Neural cell (in vitro differentiated cells): ENCODE data around the gene SLC13A3. TPM values are rescaled to one million over a fixed set of nuclear protein-coding genes. Genes with fewer than 3 reads are reported as not detected.

ENCODE experiments used
- H2AFZ ChIP-seq: fragments of 200-600, 300-800 bp; sonication (generic), shearing (Covaris generic); 2 replicates; pipeline ENCODE4 v1.6.0; 2014; ENCODE audit warnings: low read depth, mild to moderate bottlenecking, antibody characterized with exemption, low read length, moderate library complexity
- H3F3A ChIP-seq: fragments of 200-600 bp; shearing (Covaris generic); 2 replicates; pipeline ENCODE4 v1.6.1; 2016; ENCODE audit warnings: mild to moderate bottlenecking, moderate library complexity, mixed read lengths, antibody characterized with exemption, low read length; ENCODE audit not compliant: insufficient read depth, poor library complexity, severe bottlenecking
- H3K27ac ChIP-seq: fragments of 200-600, 300-800 bp; sonication (generic), shearing (Covaris generic); 2 replicates; pipeline ENCODE4 v1.5.1; 2014; ENCODE audit warnings: mild to moderate bottlenecking, low read length, moderate library complexity
- H3K27me3 ChIP-seq: fragments of 300-800, 200-600 bp; sonication (generic), shearing (Covaris generic); 2 replicates; pipeline ENCODE4 v1.6.0; 2014; ENCODE audit warnings: mild to moderate bottlenecking, low read depth, low read length, moderate library complexity; ENCODE audit not compliant: insufficient read depth
- H3K36me3 ChIP-seq: fragments of 300-800, 200-600 bp; sonication (generic), shearing (Covaris generic); 2 replicates; pipeline ENCODE4 v1.5.1; 2014; ENCODE audit warnings: mild to moderate bottlenecking, antibody characterized with exemption, low read length, moderate library complexity; ENCODE audit not compliant: insufficient read depth
- H3K4me2 ChIP-seq: fragments of 300-800, 200-600 bp; sonication (generic), shearing (Covaris generic); 2 replicates; pipeline ENCODE4 v1.6.0; 2014; ENCODE audit warnings: mild to moderate bottlenecking, low read length
- H3K4me3 ChIP-seq: fragments of 300-800, 200-600 bp; sonication (generic), shearing (Covaris generic); 2 replicates; pipeline ENCODE4 v1.5.1; 2014; ENCODE audit warnings: mild to moderate bottlenecking, low read length, moderate library complexity
- H3K79me2 ChIP-seq: fragments of 200-600 bp; shearing (Covaris generic); replicated peaks from 2 replicates; pipeline ENCODE4 v1.6.0; 2014; ENCODE audit warnings: mild to moderate bottlenecking, low read length, moderate library complexity; ENCODE audit not compliant: insufficient read depth
- H3K9ac ChIP-seq: fragments of 300-800, 200-600 bp; sonication (generic), shearing (Covaris generic); 2 replicates; pipeline ENCODE4 v1.6.1; 2016; ENCODE audit warnings: mild to moderate bottlenecking, low read length, mixed read lengths
- H3K9me2 ChIP-seq: fragments of 200-600 bp; shearing (Covaris generic); 2 replicates; pipeline ENCODE4 v1.6.1; 2016; ENCODE audit warnings: mild to moderate bottlenecking, low read length, mixed read lengths; ENCODE audit not compliant: insufficient read depth
- H3K9me3 ChIP-seq: fragments of 200-600, 300-800 bp; sonication (generic), shearing (Covaris generic); 2 replicates; pipeline ENCODE4 v1.6.1; 2016; ENCODE audit warnings: mild to moderate bottlenecking, mixed run types, low read length, moderate library complexity, mixed read lengths
- H4K20me1 ChIP-seq: fragments of 200-600 bp; shearing (Covaris generic); 2 replicates; pipeline ENCODE4 v1.6.1; 2016; ENCODE audit warnings: mild to moderate bottlenecking, mixed run types; ENCODE audit not compliant: insufficient read depth
- CTCF ChIP-seq: fragments of 450-650 bp; IDR thresholded peaks from 2 replicates; pipeline ENCODE4 v1.5.1; 2014; ENCODE audit warnings: antibody characterized with exemption, mild to moderate bottlenecking, moderate library complexity; ENCODE audit not compliant: poor library complexity, severe bottlenecking
- EP300 ChIP-seq: fragments of 450-650 bp; conservative IDR thresholded peaks from 2 replicates; pipeline ENCODE4 v1.6.1; 2014; ENCODE audit warnings: antibody characterized with exemption, mild to moderate bottlenecking, moderate library complexity; ENCODE audit not compliant: poor library complexity, severe bottlenecking
- EZH2 ChIP-seq: fragments of 200-600, 300-800 bp; shearing (Covaris generic), sonication (generic); IDR thresholded peaks from 2 replicates; pipeline ENCODE4 v1.6.1; 2014; ENCODE audit warnings: antibody characterized with exemption, low read length, borderline replicate concordance, mild to moderate bottlenecking; ENCODE audit not compliant: insufficient read depth, poor library complexity, severe bottlenecking
- MXI1 ChIP-seq: fragments of 450-650 bp; conservative IDR thresholded peaks from 2 replicates; pipeline ENCODE4 v1.6.1; 2014; ENCODE audit warnings: antibody characterized with exemption, mild to moderate bottlenecking; ENCODE audit not compliant: poor library complexity, severe bottlenecking
- POLR2AphosphoS5 ChIP-seq: IDR thresholded peaks from 2 replicates; pipeline ENCODE4 v1.6.1; 2012
- RAD21 ChIP-seq: fragments of 450-650 bp; conservative IDR thresholded peaks from 2 replicates; pipeline ENCODE4 v1.6.1; 2014; ENCODE audit warnings: antibody characterized with exemption, mild to moderate bottlenecking, moderate library complexity
- REST ChIP-seq: IDR thresholded peaks from 2 replicates; pipeline ENCODE4 v1.6.1; 2012; ENCODE audit warnings: borderline replicate concordance
- SMC3 ChIP-seq: fragments of 450-650 bp; conservative IDR thresholded peaks from 2 replicates; pipeline ENCODE4 v1.6.1; 2014; ENCODE audit warnings: antibody characterized with exemption, mild to moderate bottlenecking, moderate library complexity; ENCODE audit not compliant: poor library complexity
- TAF1 ChIP-seq: IDR thresholded peaks from 2 replicates; pipeline ENCODE4 v1.6.1; 2012; ENCODE audit warnings: low read depth
- polyA plus RNA-seq: library from polyadenylated mRNA; depleted of rRNA; stranded (reverse); fragments of >200 nt; gene quantifications from 2 replicates; pipeline ENCODE4 v1.2.3, GENCODE V29; 2014

SLC13A3 gene
- polyA plus RNA-seq, 1 donor from 2014 or later: 5.5 TPM

GRCh38 chr20:46548688-46549087 is 102.6 kb downstream of the SLC13A3 start:
- H3K9ac ChIP-seq: no peak overlapping the region
- H3K36me3 ChIP-seq: no peaks in the 10 kb centered on the region
- H3K79me2 ChIP-seq: no peaks in the 10 kb centered on the region
- no peaks in the 10 kb centered on the region for H3F3A ChIP-seq
- TF ChIP-seq RAD21: no peak
- TF ChIP-seq EZH2: no peak
- TF ChIP-seq POLR2AphosphoS5: no peak
- no peak for TF ChIP-seq CTCF
- no peak for TF ChIP-seq SMC3
- TF ChIP-seq REST: no peak
- no peak for TF ChIP-seq TAF1
- no peak for TF ChIP-seq MXI1
- TF ChIP-seq EP300: no peak
- H3K27ac ChIP-seq: no peak overlapping the region
- no peak overlapping the region for H3K4me2 ChIP-seq
- H3K9me2 ChIP-seq: no peaks in the 10 kb centered on the region
- no peaks in the 10 kb centered on the region for H3K9me3 ChIP-seq
- no peaks in the 10 kb centered on the region for H4K20me1 ChIP-seq
- H3K4me3 ChIP-seq: no peak overlapping the region
- H3K27me3 ChIP-seq: no peaks in the 10 kb centered on the region
- H2AFZ ChIP-seq: no peak overlapping the region

DNA sequence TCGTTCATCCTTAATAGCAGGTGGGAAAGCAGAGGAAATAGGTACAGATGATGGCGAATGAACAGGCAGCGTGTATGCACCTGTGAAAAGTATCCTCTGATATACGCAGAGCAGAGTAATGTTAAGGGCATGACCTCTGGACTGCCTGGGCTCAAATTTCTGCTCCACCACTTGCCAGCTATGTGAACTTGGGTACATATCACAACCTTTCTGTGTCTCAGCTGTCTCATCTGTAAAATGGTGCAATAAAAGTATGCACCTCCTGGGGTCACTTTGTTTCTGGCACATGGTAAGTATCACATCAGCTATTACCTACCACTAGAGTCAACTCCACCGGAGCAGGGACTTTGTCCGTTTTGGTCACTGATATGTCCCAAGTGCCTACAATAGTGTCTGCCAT is 103.3 kb downstream of the SLC13A3 start:
- Histone ChIP-seq H3K27ac (no peak overlapping the region), H2AFZ (no peak overlapping the region), H3K9me3 (no peaks in the 10 kb centered on the region), H3K9ac (no peak overlapping the region), H3K36me3 (no peaks in the 10 kb centered on the region), H3K27me3 (no peaks in the 10 kb centered on the region), H3K4me2 (no peak overlapping the region), H3K79me2 (no peaks in the 10 kb centered on the region), H3K9me2 (no peaks in the 10 kb centered on the region), H3K4me3 (no peak overlapping the region), H4K20me1 (no peaks in the 10 kb centered on the region), H3F3A (no peaks in the 10 kb centered on the region)
- no peak for TF ChIP-seq CTCF
- TF ChIP-seq TAF1: no peak
- no peak for TF ChIP-seq SMC3
- no peak for TF ChIP-seq POLR2AphosphoS5
- TF ChIP-seq RAD21: no peak
- TF ChIP-seq REST: no peak
- TF ChIP-seq MXI1: no peak
- no peak for TF ChIP-seq EZH2
- no peak for TF ChIP-seq EP300
